Epithelial cell of alveolus of lung (primary cell): ENCODE data around the gene SERPINE3. TPM values are rescaled to one million over a fixed set of nuclear protein-coding genes. Genes with fewer than 3 reads are reported as not detected.

Source experiments
- total RNA-seq: library from RNA; depleted of rRNA; stranded (reverse); fragments of >200 nt; gene quantifications from 2 replicates; pipeline ENCODE4 v1.2.1, GENCODE V29; 2015

SERPINE3 gene
- total RNA-seq = under 0.01 TPM in 1 of 2 replicates, not detected in the other

DNA sequence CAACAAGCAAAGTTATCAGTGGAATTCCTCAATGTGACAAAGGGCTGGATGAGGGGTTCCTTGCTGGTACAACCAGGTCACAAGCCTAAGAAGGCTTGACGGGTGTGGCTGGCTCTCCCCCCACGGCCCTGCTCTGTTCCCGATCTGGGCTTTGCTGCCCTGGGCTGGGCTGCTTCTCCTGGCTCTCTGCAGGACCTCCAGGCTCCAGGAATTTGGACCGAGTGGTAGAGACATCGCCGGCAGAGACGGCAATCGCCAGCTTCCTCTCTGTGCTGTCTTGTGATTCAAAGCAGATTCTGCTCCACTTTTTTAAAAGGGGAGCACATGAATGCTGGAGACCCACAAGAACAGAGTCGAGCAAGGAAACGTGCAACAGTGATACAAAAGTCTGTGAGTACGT lies at the start of gene SERPINE3:
Gene SERPINE3, plus strand, starts transcription at position 338 of the 400 bp plus-strand sequence. CDS start 1,401 bp downstream, outside the sequence.

Other genes with a start within 250 kb of the SERPINE3 start
- not detected in 2 replicates for gene C13orf42, start 228.4 kb upstream of the SERPINE3 start, total RNA-seq
- 0.24 and 1.2 TPM in 2 replicates for gene FAM124A, start 117.3 kb upstream of the SERPINE3 start, total RNA-seq
- gene INTS6, start 113.3 kb downstream of the SERPINE3 start, total RNA-seq = 22.5 and 27.8 TPM in 2 replicates
- 4.9 and 5.8 TPM in 2 replicates for gene WDFY2, start 244.8 kb downstream of the SERPINE3 start, total RNA-seq